SK-N-MC (cell line): ENCODE results near the gene NRGN.

Source experiments
- EZH2 ChIP-seq: fragments of 200-600 bp; sonication (generic); IDR thresholded peaks from one replicate; pipeline ENCODE4 v1.6.1; 2017; ENCODE audit warnings: antibody characterized with exemption
- FOXP2 ChIP-seq: optimal IDR thresholded peaks from 2 replicates; pipeline ENCODE3; 2011; ENCODE audit warnings: mild to moderate bottlenecking, moderate library complexity; ENCODE audit not compliant: insufficient read depth; ENCODE audit errors: extremely low read length, control extremely low read depth
- POLR2AphosphoS5 ChIP-seq: IDR thresholded peaks from 2 replicates; pipeline ENCODE4 v1.6.1; 2012; ENCODE audit warnings: mild to moderate bottlenecking, low read depth, low read length, borderline replicate concordance

DNA sequence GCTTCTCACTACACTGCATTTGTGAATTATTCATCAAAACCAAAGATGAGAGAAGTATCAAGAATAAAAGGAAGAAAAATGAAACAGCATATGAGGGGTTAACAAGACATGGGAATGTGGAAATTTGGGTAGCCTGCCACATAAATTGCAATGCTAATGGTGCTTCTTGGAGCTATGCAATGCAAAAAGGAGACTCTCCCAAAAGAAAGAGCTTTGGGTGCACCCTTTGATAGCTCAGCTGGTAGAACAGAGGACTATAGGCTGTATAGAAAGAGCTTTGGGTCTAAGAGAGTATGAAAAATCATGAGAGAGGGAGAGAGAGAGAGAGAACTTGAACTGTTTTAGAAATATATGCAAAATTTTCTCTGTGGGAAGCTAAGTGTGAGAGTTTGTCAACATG, 39.7 kb upstream of the NRGN start:
- TF ChIP-seq POLR2AphosphoS5: no peak
- no peak for TF ChIP-seq EZH2
- no peak for TF ChIP-seq FOXP2
